A549 (cell line): Measurements from ENCODE around the gene ERBB3. TPM values are rescaled to one million over a fixed set of nuclear protein-coding genes. Genes with fewer than 3 reads are reported as not detected.

Source experiments
- ATAC-seq, 2 experiments: fragments of 200-7000 bp in 1 of 2; fragments of >200 bp in 1 of 2; cut with Nextera tagmentation in 1 of 2; cut with Tn5 transposase in 1 of 2; 3 replicates each; pipeline versions ENCODE4 v1.8.0 to v1.9.1; 2018 to 2020; ENCODE audit warnings: mild to moderate bottlenecking in 1 of 2, moderate library complexity in 1 of 2
- CTCF ChIA-PET: fragments of 300-600 bp; sonication (Branson Sonifier 250); formaldehyde crosslinking; extraction: SDS; loops from one replicate; lab custom pipeline; 2021; ENCODE audit warnings: antibody characterized with exemption, inconsistent platforms; lab: Yijun Ruan, JAX
- POLR2A ChIA-PET: fragments of 350-600 bp; formaldehyde crosslinking; extraction: SDS; loops from one replicate; lab custom pipeline; 2021; ENCODE audit warnings: antibody characterized with exemption, inconsistent platforms; lab: Yijun Ruan, JAX
- DNase-seq, 2 experiments: peaks; one replicate each; pipeline versions ENCODE4 v3.0.0 to v3.0.0-alpha.2; 2011 to 2016; ENCODE audit warnings: low read depth in 1 of 2, low spot score in 1 of 2
- FAIRE-seq: peaks from 2 replicates; lab custom pipeline; 2011; peaks lifted over from hg19 to GRCh38; lab: Jason Lieb, UNC
- H3K27ac ChIP-seq, 2 experiments: fragments of >200 bp; sonication (Bioruptor Twin); formaldehyde crosslinking; 3 replicates each; pipeline ENCODE4 v1.5.1; 2016 to 2017
- H3K4me1 ChIP-seq: fragments of >200 bp; sonication (Bioruptor Twin); formaldehyde crosslinking; 3 replicates; pipeline ENCODE4 v1.6.1; 2016
- H3K4me2 ChIP-seq: fragments of >200 bp; sonication (Bioruptor Twin); formaldehyde crosslinking; 3 replicates; pipeline ENCODE4 v1.6.1; 2016
- H3K4me3 ChIP-seq: fragments of >200 bp; sonication (Bioruptor Twin); formaldehyde crosslinking; 3 replicates; pipeline ENCODE4 v1.5.1; 2016
- H3K9me3 ChIP-seq: fragments of >200 bp; sonication (Bioruptor Twin); formaldehyde crosslinking; 3 replicates; pipeline ENCODE4 v1.6.1; 2016
- ATOH8 ChIP-seq: fragments of 250-450 bp; sonication (Bioruptor Pico); IDR thresholded peaks from 2 replicates; pipeline ENCODE4 v1.5.0; 2020; ENCODE audit warnings: low read depth, mild to moderate bottlenecking, moderate library complexity
- BHLHE40 ChIP-seq: IDR thresholded peaks from 2 replicates; pipeline ENCODE4 v1.6.1; 2012; ENCODE audit warnings: low read depth, low read length, inconsistent platforms
- CBX8 ChIP-seq: fragments of 200-600 bp; sonication (generic); IDR thresholded peaks from 2 replicates; pipeline ENCODE4 v1.6.1; 2016
- CHD2 ChIP-seq: fragments of 150-350 bp; IDR thresholded peaks from 2 replicates; pipeline ENCODE4 v1.6.1; 2014; ENCODE audit warnings: low read length; ENCODE audit not compliant: partially characterized antibody
- CTCF ChIP-seq: fragments of >200 bp; sonication (Bioruptor Twin); formaldehyde crosslinking; IDR thresholded peaks from 3 replicates; pipeline ENCODE4 v1.5.1; 2016
- E2F6 ChIP-seq: IDR thresholded peaks from 2 replicates; pipeline ENCODE4 v1.6.1; 2012; ENCODE audit warnings: low read depth, borderline replicate concordance
- EHMT2 ChIP-seq: fragments of 200-600 bp; sonication (generic); IDR thresholded peaks from 2 replicates; pipeline ENCODE4 v1.6.1; 2016; ENCODE audit warnings: antibody characterized with exemption, low read depth, mild to moderate bottlenecking, moderate library complexity
- ELK1 ChIP-seq: fragments of 150-350 bp; IDR thresholded peaks from 2 replicates; pipeline ENCODE4 v1.6.1; 2014; ENCODE audit warnings: low read depth, mild to moderate bottlenecking, low read length
- EP300 ChIP-seq, 2 experiments: fragments of >200 bp; sonication (Bioruptor Twin); formaldehyde crosslinking; IDR thresholded peaks; 2 replicates in 1 of 2; 3 replicates in 1 of 2; pipeline ENCODE4 v1.6.1; 2016 to 2017
- FOSL2 ChIP-seq, 2 experiments: fragments of 450-650 bp in 1 of 2; fragments of >200 bp in 1 of 2; sonication (Bioruptor Twin) in 1 of 2; formaldehyde crosslinking; IDR thresholded peaks; 2 replicates each; pipeline versions ENCODE4 v1.5.0 to v1.6.1; 2016 to 2020; ENCODE audit warnings: mild to moderate bottlenecking in 1 of 2, moderate library complexity in 1 of 2
- HES2 ChIP-seq: fragments of >200 bp; sonication (Bioruptor Twin); formaldehyde crosslinking; IDR thresholded peaks from 2 replicates; pipeline ENCODE4 v1.6.1; 2016
- HEYL ChIP-seq: fragments of 250-450 bp; sonication (Bioruptor Pico); IDR thresholded peaks from 2 replicates; pipeline ENCODE4 v1.8.0; 2021; ENCODE audit warnings: mild to moderate bottlenecking, moderate library complexity
- HMGXB4 ChIP-seq: fragments of 250-450 bp; sonication (Bioruptor Pico); IDR thresholded peaks from 2 replicates; pipeline ENCODE4 v1.5.0; 2021; ENCODE audit warnings: mild to moderate bottlenecking, moderate library complexity, borderline replicate concordance
- HOXB13 ChIP-seq: fragments of 250-450 bp; sonication (Bioruptor Pico); IDR thresholded peaks from 2 replicates; pipeline ENCODE4 v1.5.0; 2020; ENCODE audit warnings: low read depth, mild to moderate bottlenecking, moderate library complexity
- HOXB5 ChIP-seq: fragments of 250-450 bp; sonication (Bioruptor Pico); IDR thresholded peaks from 2 replicates; pipeline ENCODE4 v1.5.0; 2020; ENCODE audit warnings: mild to moderate bottlenecking, moderate library complexity
- JUN ChIP-seq, 2 experiments: fragments of >200 bp; sonication (Bioruptor Twin); formaldehyde crosslinking; IDR thresholded peaks; 2 replicates in 1 of 2; 3 replicates in 1 of 2; pipeline ENCODE4 v1.6.1; 2016 to 2017
- KDM1A ChIP-seq: fragments of 200-600 bp; sonication (generic); IDR thresholded peaks from 2 replicates; pipeline ENCODE4 v1.6.1; 2016; ENCODE audit warnings: low read depth, mild to moderate bottlenecking
- KDM5A ChIP-seq: fragments of 200-600 bp; sonication (generic); IDR thresholded peaks from 2 replicates; pipeline ENCODE4 v1.6.1; 2016; ENCODE audit warnings: antibody characterized with exemption, mild to moderate bottlenecking
- MAFK ChIP-seq: fragments of 450-650 bp; IDR thresholded peaks from 2 replicates; pipeline ENCODE4 v1.6.1; 2014; ENCODE audit not compliant: partially characterized antibody
- POLR2AphosphoS2 ChIP-seq: conservative IDR thresholded peaks from 2 replicates; pipeline ENCODE4 v1.6.1; 2012; ENCODE audit warnings: low read length, improper control_type of control experiment, inconsistent platforms
- RAD21 ChIP-seq, 2 experiments: fragments of >200 bp in 1 of 2; sonication (Bioruptor Twin) in 1 of 2; formaldehyde crosslinking in 1 of 2; IDR thresholded peaks in 1 of 2; conservative IDR thresholded peaks in 1 of 2; 2 replicates in 1 of 2; 3 replicates in 1 of 2; pipeline ENCODE4 v1.6.1; 2012 to 2018; ENCODE audit warnings: inconsistent platforms in 1 of 2
- RCOR1 ChIP-seq: fragments of 150-350 bp; IDR thresholded peaks from 2 replicates; pipeline ENCODE4 v1.6.1; 2014; ENCODE audit warnings: antibody characterized with exemption, low read length, low read depth
- SMC3 ChIP-seq: fragments of >200 bp; sonication (Bioruptor Twin); formaldehyde crosslinking; IDR thresholded peaks from 3 replicates; pipeline ENCODE4 v1.6.1; 2018; ENCODE audit warnings: inconsistent platforms
- SREBF2 ChIP-seq: fragments of 450-650 bp; IDR thresholded peaks from 2 replicates; pipeline ENCODE4 v1.6.1; 2014; ENCODE audit warnings: mild to moderate bottlenecking, moderate library complexity
- TFCP2L1 ChIP-seq: fragments of 250-450 bp; sonication (Bioruptor Pico); IDR thresholded peaks from 2 replicates; pipeline ENCODE4 v1.5.0; 2021; ENCODE audit warnings: mild to moderate bottlenecking
- WGBS: methylation state at CpG from one replicate; pipeline ENCODE4 v1.1.6; 2017; ENCODE audit errors: missing lambda C conversion rate; 5-methylcytosine and 5-hydroxymethylcytosine counted together
- polyA plus RNA-seq, 4 experiments: library from polyadenylated mRNA; depleted of rRNA in 3 of 4; stranded (reverse); fragments of >200 nt; fragmentation: RNase III in 1 of 4; extraction: RNeasy Plus Mini Kit Qiagen cat#74134 plus additional on column Dnase treatment in 1 of 4; gene quantifications; 2 replicates in 3 of 4; 3 replicates in 1 of 4; pipeline ENCODE4 v1.2.3, GENCODE V29; 2011 to 2017

ERBB3 gene
- polyA plus RNA-seq, 2 of the 4 experiments (the other 2 are of a cell fraction): 2.2 to 17.0 TPM

- DNase-seq (no peak), ATAC-seq (no peak), FAIRE-seq (no peak)
- no peaks in the 10 kb centered on the region for H3K4me1 ChIP-seq
- ChIA-PET CTCF (interaction anchor here (1.3 to 1.4 kb wide), 2 partner anchors 21 to 23 kb away, joined by 3 to 4 read pairs; no protein-coding TSS in a partner anchor), POLR2A (no interaction called here)
- H3K9me3 ChIP-seq: no peaks in the 10 kb centered on the region
- TF ChIP-seq HOXB13 (CRISPR knock-in tag) (no peak), EHMT2 (no peak), HES2 (no peak), HEYL (no peak), JUN (IDR thresholded peaks at IDR 0.05) (no peak), FOSL2 (IDR thresholded peaks at IDR 0.05) (no peak), FOSL2 (CRISPR knock-in tag; IDR thresholded peaks at IDR 0.05) (no peak), ATOH8 (CRISPR knock-in tag) (no peak), KDM1A (no peak), CBX8 (no peak), HMGXB4 (CRISPR knock-in tag) (no peak), RAD21 (conservative IDR thresholded peaks at IDR 0.05 in 1 of 2, IDR thresholded peaks at IDR 0.05 in 1 of 2) (no peak)
- H3K27ac ChIP-seq: no peak overlapping the region
- H3K4me3 ChIP-seq: no peak overlapping the region
- H3K4me2 ChIP-seq: no peak overlapping the region
- 76% methylated on average over 21 of the region's 21 CpGs for WGBS
These were observed 45.2 kb upstream of the ERBB3 start for GRCh38 chr12:56034586-56035332.

GRCh38 chr12:56037161-56037560, 42.8 kb upstream of the ERBB3 start:
- H3K27ac ChIP-seq: no peak overlapping the region
- peaks cover 5% of the 10 kb centered on the region; the same call in 1 of the 3 replicates for H3K4me1 ChIP-seq
- POLR2A ChIA-PET: no interaction called here
- 54% methylated on average over 2 of the region's 2 CpGs for WGBS
- CTCF ChIA-PET: interaction anchor here (0.7 to 2.0 kb wide), 4 partner anchors 8 to 299 kb away, joined by 3 to 8 read pairs (median 4); no protein-coding TSS in a partner anchor
- TF ChIP-seq BHLHE40: no peak
- TF ChIP-seq HOXB5 (CRISPR knock-in tag): no peak
- TF ChIP-seq KDM5A: no peak
- TF ChIP-seq, all 56 proteins: peak for 0
- no peak for DNase-seq
- no peak for ATAC-seq
- Histone ChIP-seq H3K9me3 (no peaks in the 10 kb centered on the region), H3K4me2 (no peak overlapping the region), H3K4me3 (no peak overlapping the region)
- FAIRE-seq: no peak

- CTCF ChIA-PET: interaction anchor here (0.7 to 2.0 kb wide), 6 partner anchors 9 to 300 kb away, joined by 3 to 8 read pairs (median 4); no protein-coding TSS in a partner anchor
- Histone ChIP-seq H3K4me1 (peaks cover 8% of the 10 kb centered on the region), H3K4me2 (no peak overlapping the region), H3K4me3 (no peak overlapping the region), H3K27ac (no peak overlapping the region), H3K9me3 (no peaks in the 10 kb centered on the region)
- FAIRE-seq: no peak
- no peak for DNase-seq
- POLR2A ChIA-PET: no interaction called here
- 36% methylated on average over 2 of the region's 2 CpGs for WGBS
- ATAC-seq: no peak
- TF ChIP-seq TFCP2L1 (CRISPR knock-in tag) (no peak), SREBF2 (no peak), POLR2AphosphoS2 (no peak), RAD21 (conservative IDR thresholded peaks at IDR 0.05 in 1 of 2, IDR thresholded peaks at IDR 0.05 in 1 of 2) (no peak), E2F6 (no peak), MAFK (no peak), RCOR1 (no peak), KDM5A (no peak), CTCF (no peak), CHD2 (no peak), SMC3 (no peak), ELK1 (no peak), EP300 (IDR thresholded peaks at IDR 0.05) (no peak)
These were observed 41.8 kb upstream of the ERBB3 start for GRCh38 chr12:56038022-56038655.
